ENCODE results near the gene PRAMEF9.
"Not testable (repeated sequence)": the region's sequence is repeated elsewhere in the genome, so short reads cannot be mapped to it uniquely, and the experiment has no call there.

DNA sequence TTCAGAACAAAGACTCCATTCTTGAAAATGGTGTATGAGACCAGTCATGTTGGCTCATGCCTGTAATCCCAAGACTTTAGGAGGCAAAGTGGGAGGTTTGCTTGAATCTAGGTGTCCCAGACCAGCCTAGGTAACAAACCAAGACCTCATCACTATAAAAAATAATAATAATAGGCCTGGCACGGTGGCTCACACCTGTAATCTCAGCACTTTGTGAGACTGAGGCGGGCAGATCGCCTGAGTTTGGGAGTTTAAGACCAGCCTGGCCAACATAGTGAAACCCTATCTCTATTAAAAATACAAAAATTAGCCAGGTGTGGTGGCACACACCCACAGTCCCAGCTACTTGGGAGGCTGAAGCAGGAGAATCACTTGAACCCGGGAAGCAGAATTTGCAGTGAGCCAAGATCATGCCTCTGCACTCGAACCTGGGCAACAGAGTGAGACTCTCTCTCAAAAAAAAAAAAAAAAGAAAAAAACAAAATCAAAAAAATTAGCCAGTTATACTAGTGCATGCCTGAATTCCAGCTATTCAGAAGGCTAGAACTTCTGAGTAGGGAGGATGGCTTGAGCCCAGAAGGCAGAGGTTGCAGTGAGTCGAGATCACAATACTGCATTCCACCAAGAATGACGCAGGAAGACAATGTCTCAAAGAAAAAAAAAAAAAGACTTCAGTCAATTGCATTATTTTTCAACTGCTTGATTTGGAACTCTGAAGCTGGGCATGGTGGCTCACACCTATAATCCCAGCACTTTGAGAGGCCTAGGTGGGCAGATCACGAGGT, 55.8 kb downstream of the PRAMEF9 start:
- TF ChIP-seq SUZ12 (IDR thresholded peaks at IDR 0.05; ENCODE audit: extremely low read depth, insufficient read depth, insufficient read length); ZNF274 (IDR thresholded peaks at IDR 0.05; ENCODE audit: low read depth, low read length): not testable (repeated sequence)
